CD4-positive, alpha-beta T cell treated with Interleukin-17A for 4 hours (primary cell): ENCODE data around the gene IFI6.
"Not testable (repeated sequence)": the region's sequence is repeated elsewhere in the genome, so short reads cannot be mapped to it uniquely, and the experiment has no call there.

Experiments used
- DNase-seq: peaks from one replicate; pipeline ENCODE4 v3.0.0-alpha.2; 2020; ENCODE audit warnings: mixed read lengths

The IFI6 gene

GRCh38 chr1:27626031-27626935 is 45.7 kb downstream of the IFI6 start:
- no peak for DNase-seq

GRCh38 chr1:27624467-27625178 is 47.4 kb downstream of the IFI6 start:
- DNase-seq: no peak

- DNase-seq: no peak
These were observed 48.4 kb downstream of the IFI6 start for GRCh38 chr1:27623327-27624212.

- no peak for DNase-seq
These were observed 49.2 kb downstream of the IFI6 start for GRCh38 chr1:27622828-27623227.

GRCh38 chr1:27621051-27621920 is 50.7 kb downstream of the IFI6 start:
- no peak for DNase-seq

GRCh38 chr1:27619782-27620438 is 52.1 kb downstream of the IFI6 start:
- DNase-seq: not testable (repeated sequence)

- DNase-seq: peak; percentile 67
These were observed 53.5 kb downstream of the IFI6 start for GRCh38 chr1:27618341-27619082.

- DNase-seq: no peak
These were observed 54.6 kb downstream of the IFI6 start for GRCh38 chr1:27617420-27617819.

GRCh38 chr1:27616441-27616840 is 55.6 kb downstream of the IFI6 start:
- DNase-seq: no peak
